Hepatocyte (in vitro differentiated cells): Measurements from ENCODE around the gene ESRP2. TPM values are rescaled to one million over a fixed set of nuclear protein-coding genes. Genes with fewer than 3 reads are reported as not detected.
A peak's percentile ranks its signal among the peaks of the same experiment; 100 is the strongest.

Experiments used
- DNase-seq: peaks from one replicate; pipeline ENCODE4 v3.0.0-alpha.2; 2016; ENCODE audit warnings: low spot score
- H2AFZ ChIP-seq: fragments of 200-600 bp; sonication (generic); 2 replicates; pipeline ENCODE4 v1.6.0; 2016; ENCODE audit warnings: antibody characterized with exemption, mild to moderate bottlenecking
- H3K27ac ChIP-seq: fragments of 200-600 bp; sonication (generic); 2 replicates; pipeline ENCODE4 v1.5.1; 2016; ENCODE audit warnings: mild to moderate bottlenecking
- H3K27me3 ChIP-seq: fragments of 200-600 bp; sonication (generic); 2 replicates; pipeline ENCODE4 v1.6.1; 2016
- H3K36me3 ChIP-seq: fragments of 200-600 bp; sonication (generic); replicated peaks from 2 replicates; pipeline ENCODE4 v1.5.1; 2016; ENCODE audit warnings: low read depth; ENCODE audit not compliant: insufficient read depth
- H3K4me1 ChIP-seq: fragments of 200-600 bp; sonication (generic); 2 replicates; pipeline ENCODE4 v1.5.1; 2016; ENCODE audit warnings: mild to moderate bottlenecking, moderate library complexity; ENCODE audit not compliant: insufficient read depth
- H3K4me2 ChIP-seq: fragments of 200-600 bp; sonication (generic); 2 replicates; pipeline ENCODE4 v1.6.0; 2016
- H3K4me3 ChIP-seq: fragments of 200-600 bp; sonication (generic); 2 replicates; pipeline ENCODE4 v1.5.1; 2016; ENCODE audit warnings: mild to moderate bottlenecking
- H3K79me2 ChIP-seq: fragments of 200-600 bp; sonication (generic); 2 replicates; pipeline ENCODE4 v1.6.0; 2017; ENCODE audit warnings: mild to moderate bottlenecking
- H3K9me2 ChIP-seq: fragments of 200-600 bp; sonication (generic); replicated peaks from 2 replicates; pipeline ENCODE4 v1.6.0; 2017; ENCODE audit warnings: mild to moderate bottlenecking; ENCODE audit not compliant: insufficient read depth
- H3K9me3 ChIP-seq: fragments of 200-600 bp; sonication (generic); 2 replicates; pipeline ENCODE4 v1.5.1; 2016; ENCODE audit warnings: low read depth, mild to moderate bottlenecking
- H4K20me1 ChIP-seq: fragments of 200-600 bp; sonication (generic); 2 replicates; pipeline ENCODE4 v1.6.0; 2016; ENCODE audit warnings: mild to moderate bottlenecking; ENCODE audit not compliant: insufficient read depth, poor library complexity, severe bottlenecking
- CTCF ChIP-seq: fragments of 200-600 bp; sonication (generic); IDR thresholded peaks from 2 replicates; pipeline ENCODE4 v1.5.1; 2016; ENCODE audit warnings: antibody characterized with exemption, mild to moderate bottlenecking; ENCODE audit not compliant: poor library complexity
- EZH2 ChIP-seq: fragments of 200-600 bp; sonication (generic); IDR thresholded peaks from 2 replicates; pipeline ENCODE4 v1.6.1; 2016; ENCODE audit warnings: antibody characterized with exemption, mild to moderate bottlenecking, borderline replicate concordance
- EZH2phosphoT487 ChIP-seq: fragments of 200-600 bp; sonication (generic); IDR thresholded peaks from one replicate; pipeline ENCODE4 v1.6.1; 2018; ENCODE audit warnings: antibody characterized with exemption, mild to moderate bottlenecking, low read depth, moderate library complexity; ENCODE audit not compliant: unreplicated experiment, severe bottlenecking
- WGBS: methylation state at CpG from one replicate; pipeline ENCODE4 v1.1.6; 2016; ENCODE audit warnings: low lambda C conversion rate; ENCODE audit errors: missing lambda C conversion rate; 5-methylcytosine and 5-hydroxymethylcytosine counted together
- polyA plus RNA-seq: library from polyadenylated mRNA; unstranded; fragments of >200 nt; fragmentation: Nextera tagmentation; extraction: Ambion mirVana; gene quantifications from 2 replicates; pipeline ENCODE4 v1.2.1, GENCODE V29; 2016
- total RNA-seq: library from RNA; depleted of rRNA; stranded (reverse); fragments of >200 nt; gene quantifications from 2 replicates; pipeline ENCODE4 v1.2.3, GENCODE V29; 2014

The ESRP2 gene
- total and polyA plus RNA-seq, 2 experiments from 2014 or later = 39.5 to 52.4 TPM

- no peak overlapping the region for H2AFZ ChIP-seq
- no peak for TF ChIP-seq EZH2
- no peaks in the 10 kb centered on the region for H3K9me2 ChIP-seq
- DNase-seq = peak; percentile 22
- H3K27me3 ChIP-seq = no peaks in the 10 kb centered on the region
- no peak overlapping the region for H3K4me3 ChIP-seq
- H3K4me1 ChIP-seq = peaks cover 21% of the 10 kb centered on the region
- no peaks in the 10 kb centered on the region for H3K36me3 ChIP-seq
- peaks cover 6% of the 10 kb centered on the region for H3K79me2 ChIP-seq
- 71% methylated on average over 3 of the region's 3 CpGs for WGBS
- no peaks in the 10 kb centered on the region for H4K20me1 ChIP-seq
- H3K4me2 ChIP-seq = no peak overlapping the region
- H3K27ac ChIP-seq = peak overlapping the region; percentile 41
- no peaks in the 10 kb centered on the region for H3K9me3 ChIP-seq
Measured at GRCh38 chr16:68227183-68227793, 8.6 kb downstream of the ESRP2 start.

- peaks cover 21% of the 10 kb centered on the region for H3K4me1 ChIP-seq
- no peak for DNase-seq
Measured at GRCh38 chr16:68226116-68226515, 9.8 kb downstream of the ESRP2 start.

DNA sequence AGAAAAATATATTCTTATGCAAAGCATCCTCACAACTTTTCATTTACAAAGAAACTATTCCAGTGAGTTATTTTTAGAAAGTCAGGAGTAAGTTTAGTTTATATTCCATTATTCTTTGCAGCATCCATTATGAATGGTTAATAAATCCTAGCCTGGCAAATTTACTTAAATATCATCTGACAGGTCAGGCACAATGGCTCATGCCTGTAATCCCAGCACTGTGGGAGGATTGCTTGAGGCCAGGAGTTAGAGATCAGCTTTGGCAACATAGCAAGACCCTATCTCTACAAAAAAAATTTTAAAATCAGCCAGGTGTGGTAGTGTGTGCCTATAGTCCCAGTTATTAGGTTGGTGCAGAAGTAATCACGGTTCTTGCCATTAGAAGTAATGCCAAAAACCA is 12.9 kb downstream of the ESRP2 start:
- Histone ChIP-seq H3K79me2 (no peaks in the 10 kb centered on the region), H3K27me3 (no peaks in the 10 kb centered on the region), H3K9me3 (no peaks in the 10 kb centered on the region), H3K4me3 (no peak overlapping the region), H3K9me2 (no peaks in the 10 kb centered on the region), H3K4me2 (no peak overlapping the region), H3K4me1 (peaks cover 12% of the 10 kb centered on the region), H3K27ac (no peak overlapping the region), H3K36me3 (no peaks in the 10 kb centered on the region), H2AFZ (no peak overlapping the region), H4K20me1 (no peaks in the 10 kb centered on the region)
- 95% methylated on average over 1 of the region's 1 CpG for WGBS
- DNase-seq = no peak
- TF ChIP-seq EZH2phosphoT487 (no peak), CTCF (no peak), EZH2 (no peak)

More at GRCh38 chr16:68226116-68226515, 9.8 kb downstream of the ESRP2 start:
- Histone ChIP-seq H3K9me3 (no peaks in the 10 kb centered on the region), H3K27me3 (no peaks in the 10 kb centered on the region), H3K9me2 (no peaks in the 10 kb centered on the region), H3K79me2 (no peaks in the 10 kb centered on the region), H3K4me3 (no peak overlapping the region), H3K4me2 (no peak overlapping the region), H2AFZ (no peak overlapping the region), H4K20me1 (no peaks in the 10 kb centered on the region), H3K36me3 (no peaks in the 10 kb centered on the region), H3K27ac (no peak overlapping the region)
- TF ChIP-seq CTCF = no peak
- no peak for TF ChIP-seq EZH2
- no peak for TF ChIP-seq EZH2phosphoT487
- 84% methylated on average over 4 of the region's 4 CpGs for WGBS

DNA sequence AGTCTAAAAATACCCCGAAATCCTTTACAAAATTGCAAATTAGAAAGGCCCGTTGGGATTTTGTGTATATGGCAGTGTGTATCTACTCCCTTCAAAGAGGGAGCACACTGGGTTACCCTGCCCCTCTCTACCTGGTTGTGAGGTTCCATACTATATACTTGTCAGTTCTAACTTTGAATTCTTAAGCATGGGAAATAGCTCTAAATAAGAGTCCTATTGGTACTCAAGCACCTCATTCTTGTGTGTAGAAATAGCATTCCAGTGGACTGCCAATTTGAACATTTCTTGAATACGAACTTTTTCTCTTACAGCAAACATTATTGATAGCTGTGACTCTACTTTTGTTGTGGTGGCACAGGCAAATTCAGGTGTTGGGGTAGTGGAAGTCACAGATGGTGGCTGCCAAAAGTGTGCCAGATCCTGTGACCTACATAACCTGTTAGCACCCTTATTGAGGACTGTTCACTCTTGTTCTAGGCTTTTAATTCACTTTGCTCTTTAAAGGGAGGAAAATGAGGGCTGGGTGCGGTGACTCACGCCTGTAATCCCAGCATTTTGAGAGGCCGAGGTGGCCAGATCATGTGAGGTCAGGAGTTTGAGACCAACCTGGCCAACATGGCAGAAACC is 16.1 kb downstream of the ESRP2 start:
- no peaks in the 10 kb centered on the region for H3K79me2 ChIP-seq
- no peak overlapping the region for H3K4me2 ChIP-seq
- H4K20me1 ChIP-seq = no peaks in the 10 kb centered on the region
- TF ChIP-seq CTCF = no peak
- TF ChIP-seq EZH2phosphoT487 = no peak
- no peak for TF ChIP-seq EZH2
- no peaks in the 10 kb centered on the region for H3K27me3 ChIP-seq
- H3K36me3 ChIP-seq = no peaks in the 10 kb centered on the region
- H3K27ac ChIP-seq = no peak overlapping the region
- DNase-seq = no peak
- H3K4me3 ChIP-seq = no peak overlapping the region
- no peak overlapping the region for H2AFZ ChIP-seq
- H3K9me2 ChIP-seq = no peaks in the 10 kb centered on the region
- no peaks in the 10 kb centered on the region for H3K9me3 ChIP-seq
- WGBS = 95% methylated on average over 6 of the region's 6 CpGs
- H3K4me1 ChIP-seq = no peaks in the 10 kb centered on the region
